GM18502 (cell line): Measurements from ENCODE around the gene COPS7A.

Experiments used
- ATAC-seq: cut with Tn5 transposase; IDR thresholded peaks from one replicate; pipeline ENCODE4 v1.9.1; 2021; ENCODE audit warnings: mild to moderate bottlenecking; ENCODE audit not compliant: unreplicated experiment, poor library complexity

COPS7A gene

DNA sequence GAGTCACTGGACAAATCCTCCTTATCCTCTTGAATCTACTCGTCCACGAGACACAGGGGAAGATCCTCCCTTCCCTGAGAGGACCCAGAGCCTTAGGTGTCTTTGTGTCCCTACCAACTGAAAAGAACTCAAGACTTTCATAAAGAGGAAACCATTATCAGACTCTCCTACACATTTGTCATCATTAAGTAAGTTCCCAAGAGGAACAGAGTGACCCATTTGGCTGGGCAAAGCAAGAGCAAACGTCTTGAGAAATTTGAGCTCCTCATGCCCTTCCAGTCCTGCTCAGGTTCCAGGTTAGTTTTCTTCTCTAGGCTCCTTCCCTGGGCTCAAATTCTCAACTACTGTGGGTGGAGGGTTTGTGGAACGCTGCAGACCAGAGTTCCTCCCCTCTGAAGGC, 23.4 kb downstream of the COPS7A start:
- no peak for ATAC-seq

DNA sequence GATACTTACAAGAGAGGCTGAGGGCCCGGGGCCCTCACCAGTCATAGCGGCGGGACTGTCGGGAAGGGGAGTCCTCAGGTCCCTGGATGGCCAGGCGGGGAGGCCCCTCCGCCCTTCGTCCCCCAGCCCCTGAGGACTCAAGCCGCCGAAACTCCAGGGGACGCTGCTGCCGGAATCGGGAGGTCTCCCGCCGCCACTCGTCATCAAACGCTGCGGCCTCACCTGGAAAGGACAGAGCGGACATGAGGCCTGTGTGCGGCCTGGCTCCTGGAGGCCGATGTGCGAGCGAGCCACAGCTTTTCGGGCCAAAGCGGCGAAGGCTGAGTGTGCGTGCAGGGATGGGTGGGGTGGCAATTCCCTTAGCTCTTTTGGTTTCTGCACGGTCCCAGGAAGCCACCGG, 24.9 kb downstream of the COPS7A start:
- ATAC-seq: no peak

DNA sequence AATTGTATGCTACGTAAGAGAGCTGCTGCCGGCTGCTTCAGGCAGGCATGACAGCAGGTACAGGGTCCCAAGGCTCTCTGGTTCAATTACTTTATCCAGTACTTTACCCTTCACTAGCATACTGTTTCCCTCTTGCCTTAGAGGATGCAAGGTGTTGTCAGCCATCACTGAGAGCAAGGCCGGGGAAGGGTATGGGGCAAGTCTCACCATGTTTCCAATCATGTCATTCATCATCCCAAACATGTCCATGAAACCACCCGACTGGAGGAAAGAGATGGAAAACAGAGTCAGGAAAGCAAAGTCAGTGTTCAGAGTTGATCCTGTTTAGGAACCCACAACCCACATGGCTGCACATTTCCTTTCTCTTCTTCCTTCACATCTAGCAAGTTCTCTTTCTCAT, 26.7 kb downstream of the COPS7A start:
- ATAC-seq: no peak

DNA sequence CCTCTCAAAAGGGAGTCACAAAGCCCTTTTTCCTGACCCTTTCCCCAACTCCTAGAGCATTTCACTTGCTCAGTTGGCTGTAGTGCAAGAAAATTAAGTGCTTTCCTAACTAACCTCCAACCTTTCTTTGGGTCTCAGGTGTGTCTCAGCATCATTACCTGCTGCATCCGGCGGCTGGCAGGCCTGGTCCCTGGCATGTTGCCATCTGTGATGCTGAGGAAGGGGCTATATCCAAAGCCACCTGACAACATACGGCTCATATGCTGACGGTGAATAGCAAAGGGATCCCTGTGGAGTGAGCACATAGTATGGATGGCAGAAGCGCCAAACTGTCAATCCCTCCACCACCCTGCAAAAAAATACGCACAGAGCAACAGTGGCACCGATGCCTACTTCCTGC, 27.9 kb downstream of the COPS7A start:
- no peak for ATAC-seq

DNA sequence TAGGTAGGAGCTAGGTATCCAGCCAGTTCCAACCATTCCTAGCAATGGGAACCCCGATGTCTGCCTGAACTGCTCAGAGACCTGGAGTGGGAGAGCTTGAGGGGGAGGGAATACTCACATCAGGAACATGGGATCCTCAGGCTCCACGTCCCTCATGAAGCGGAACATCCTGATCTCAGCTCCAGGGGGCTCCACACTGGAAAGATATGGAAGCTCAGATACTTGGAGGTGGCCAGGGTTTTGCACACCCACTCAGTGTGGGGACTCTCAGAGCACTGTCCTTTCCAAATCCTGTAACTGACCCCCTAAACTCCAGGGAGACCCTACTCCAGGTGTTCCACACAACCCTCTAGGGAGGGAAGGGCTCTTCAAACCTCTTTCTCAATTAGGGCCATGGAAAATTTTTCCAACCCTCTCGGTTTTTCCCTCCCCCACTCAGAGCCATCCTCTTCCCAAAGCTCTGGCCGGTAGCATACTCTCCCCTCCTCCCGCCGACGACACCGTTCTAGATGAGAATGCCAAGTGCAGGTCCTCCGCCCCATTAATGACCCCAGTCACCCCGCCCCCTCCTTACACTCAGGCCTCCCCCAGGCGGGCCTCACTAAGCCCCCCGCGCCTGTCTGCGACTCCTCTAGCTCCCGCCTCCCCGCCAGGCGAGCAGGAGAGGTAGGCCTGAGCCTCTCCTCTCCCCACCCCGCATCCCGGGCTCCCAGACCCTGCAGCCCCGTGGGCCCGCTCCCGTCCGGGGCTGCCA, 28.5 kb downstream of the COPS7A start:
- no peak for ATAC-seq

GRCh38 chr12:6752921-6753771, 29.3 kb downstream of the COPS7A start, which contains the start of gene MLF2:
TSS of gene MLF2 (minus strand) at chr12:6753141. CDS start at chr12:6752334, 807 bp downstream.
- ATAC-seq: peak; percentile 88

GRCh38 chr12:6753772-6754356, 30.0 kb downstream of the COPS7A start:
- no peak for ATAC-seq

DNA sequence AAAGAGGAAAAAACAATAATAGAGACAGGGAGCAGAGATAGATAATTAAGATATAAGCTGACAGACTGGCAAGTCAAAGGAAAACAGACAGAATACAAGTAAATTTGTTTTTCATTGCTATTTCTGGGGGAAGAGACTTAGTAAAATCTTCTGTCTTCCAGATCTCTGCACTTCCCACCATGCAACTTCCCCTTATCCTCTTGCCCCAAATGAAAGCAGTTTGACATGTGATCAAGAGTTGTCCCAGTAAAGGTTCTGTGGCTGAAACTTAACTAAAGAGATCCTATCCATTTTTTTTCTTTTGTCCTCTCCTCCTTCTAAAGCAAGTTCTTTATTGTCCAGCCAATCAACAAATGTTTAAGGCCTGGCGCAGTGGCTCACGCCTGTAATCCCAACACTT, 30.6 kb downstream of the COPS7A start:
- ATAC-seq: no peak

DNA sequence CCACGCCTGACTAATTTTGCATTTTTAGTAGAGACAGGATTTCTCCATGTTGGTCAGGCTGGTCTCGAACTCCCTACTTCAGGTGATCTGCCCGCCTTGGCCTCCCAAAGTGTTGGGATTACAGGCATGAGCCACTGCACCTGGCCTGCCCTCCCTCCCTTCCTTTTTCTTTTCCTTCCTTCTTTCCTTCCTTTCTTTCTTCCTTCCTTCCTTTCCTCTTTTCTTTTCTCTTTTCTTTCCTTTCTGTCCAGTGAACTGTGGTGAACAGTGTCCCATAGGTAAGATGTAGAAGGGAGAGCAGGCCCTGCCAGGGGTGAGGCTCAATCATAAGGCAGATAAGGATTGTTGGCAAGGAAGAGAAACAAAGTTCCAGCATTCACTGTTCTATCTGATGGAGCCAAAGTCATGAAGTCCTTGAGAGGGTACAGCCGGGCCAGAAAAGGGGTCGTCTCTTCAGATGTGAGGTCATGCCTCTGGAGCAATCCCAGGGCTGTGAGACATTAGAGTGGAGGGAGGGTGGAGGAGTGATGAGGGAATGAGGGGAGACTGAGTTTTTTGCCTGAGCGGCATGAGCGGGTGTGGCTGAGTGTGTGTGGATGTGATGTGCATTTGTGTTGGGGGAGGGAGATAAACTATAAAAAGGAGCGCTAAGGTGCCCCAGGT, 33.3 kb downstream of the COPS7A start:
- no peak for ATAC-seq

DNA sequence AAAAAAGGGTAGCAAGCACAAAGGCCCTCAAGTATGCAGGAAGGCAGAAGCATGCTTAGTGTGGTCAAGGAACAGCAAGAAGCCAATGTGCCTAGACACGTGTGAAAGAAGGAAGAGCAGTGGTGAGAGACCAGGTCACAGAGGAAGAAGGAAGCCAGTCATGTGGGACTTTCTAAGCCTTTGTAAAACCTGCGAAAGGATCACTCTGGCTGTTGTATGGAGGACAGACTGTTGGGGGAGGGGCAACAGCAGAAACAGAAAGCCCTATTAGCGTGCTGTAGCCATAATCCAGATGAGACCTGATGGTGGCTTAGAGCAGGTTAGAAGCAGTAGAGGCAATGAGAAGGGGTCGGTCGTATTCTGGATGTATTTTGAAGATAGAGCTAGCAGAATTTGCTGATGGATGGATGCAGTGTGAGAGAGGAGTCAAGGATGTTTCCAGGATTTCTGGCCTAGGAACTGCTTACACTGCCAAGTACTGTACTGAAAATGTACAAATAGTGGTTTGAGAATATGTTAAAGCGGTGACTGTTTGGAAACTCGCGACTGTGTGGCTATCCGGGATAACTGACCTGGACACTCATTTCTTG, 34.8 kb downstream of the COPS7A start:
- ATAC-seq: no peak

GRCh38 chr12:6759741-6760140, 35.9 kb downstream of the COPS7A start:
- ATAC-seq: no peak

- no peak for ATAC-seq
Observed at GRCh38 chr12:6763380-6763779, 39.5 kb downstream of the COPS7A start.

DNA sequence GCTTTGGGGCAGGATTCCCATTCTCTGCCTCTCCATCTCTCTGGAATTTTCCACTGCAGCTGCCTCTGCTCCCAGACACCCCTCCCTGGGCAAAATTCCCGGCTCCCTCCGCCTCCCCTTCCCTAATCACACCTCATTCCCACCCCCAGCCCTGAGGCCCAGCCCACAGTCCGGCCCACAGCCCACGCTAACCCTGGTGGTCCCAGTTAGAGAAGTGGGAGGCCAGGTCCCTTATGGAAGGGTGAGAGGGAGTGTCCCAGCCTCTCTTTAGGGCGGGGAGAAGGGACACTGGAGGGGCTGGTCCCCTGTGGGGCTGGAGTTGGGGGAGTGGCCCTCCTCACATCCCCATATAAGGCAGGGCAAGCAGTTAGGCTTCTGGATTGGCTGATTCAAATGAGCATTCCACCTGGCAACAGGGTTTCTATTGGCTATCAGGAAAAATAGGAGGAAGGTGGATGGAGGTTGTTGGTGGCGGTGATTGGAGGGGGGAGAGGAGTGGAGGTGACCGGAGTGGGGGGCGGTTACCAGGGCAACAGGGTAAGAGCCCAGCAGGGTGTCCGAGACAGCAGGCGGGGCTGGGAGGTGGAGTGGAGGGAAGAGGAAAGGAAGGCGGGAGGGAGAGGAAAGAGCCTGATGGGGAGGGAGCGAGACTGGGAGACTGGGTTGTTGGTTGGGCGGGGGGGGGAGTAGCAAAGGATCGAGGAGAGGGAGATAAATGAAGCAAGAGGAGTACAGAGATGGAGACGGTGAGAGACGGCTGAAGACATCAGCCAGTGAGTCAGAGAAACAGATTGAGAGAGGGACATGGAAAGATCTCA, 40.4 kb downstream of the COPS7A start:
- ATAC-seq: peak; percentile 85

DNA sequence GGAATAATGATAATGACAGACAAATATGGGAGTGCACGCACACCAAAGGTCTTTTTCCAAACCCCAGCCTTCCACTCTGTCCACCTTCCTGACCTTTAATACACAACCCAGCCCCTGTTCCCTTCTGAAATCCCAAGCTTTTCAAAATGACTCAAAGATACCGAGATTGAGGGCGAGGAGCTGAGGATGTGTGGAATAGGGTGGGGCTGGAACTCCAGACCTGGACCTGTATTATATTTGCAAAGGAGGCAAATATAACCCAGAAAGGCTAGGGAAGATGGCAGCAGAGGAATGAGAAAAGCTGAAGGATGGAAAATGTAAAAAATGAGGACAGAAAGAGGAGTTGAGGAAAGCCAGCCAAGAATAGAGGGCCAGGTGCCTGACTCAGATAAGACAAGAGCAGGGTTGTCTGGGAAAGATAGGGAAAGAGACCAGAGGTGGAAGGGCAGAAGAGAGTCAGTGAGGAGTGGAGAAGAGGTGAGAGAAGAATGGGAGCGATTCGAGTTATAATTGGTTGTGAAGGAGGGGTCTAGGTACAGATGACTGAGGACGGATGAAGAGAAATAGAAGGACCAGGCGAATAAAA, 41.3 kb downstream of the COPS7A start:
- ATAC-seq: no peak

GRCh38 chr12:6765634-6766581, 42.1 kb downstream of the COPS7A start, which contains the start of gene PTMS:
TSS of gene PTMS (plus strand) at chr12:6766363. CDS start at chr12:6766706, 343 bp downstream.
- ATAC-seq: peak; percentile 15

GRCh38 chr12:6766651-6767349, 43.0 kb downstream of the COPS7A start:
- peak; percentile 47 for ATAC-seq
